ENCODE measurements around the gene PTH1R.

- TF ChIP-seq CTCF (IDR thresholded peaks at IDR 0.05) (no peak), REST (IDR thresholded peaks at IDR 0.05; ENCODE audit: insufficient read depth in 1 of 2, low read depth in 2 of 2, low read length in 1 of 2) (no peak), SIN3A (IDR thresholded peaks at IDR 0.05; ENCODE audit: borderline replicate concordance, insufficient read depth, low read depth, low read length) (no peak), POLR2AphosphoS5 (IDR thresholded peaks at IDR 0.05; ENCODE audit: low read depth, low read length) (no peak), TCF7L2 (IDR thresholded peaks at IDR 0.05; ENCODE audit: low read depth, low read length) (no peak)
Measured at GRCh38 chr3:46952813-46953212, 75.3 kb downstream of the PTH1R start.

All from Panc1 (cell line).